Measurements from ENCODE around the gene DDX10. TPM values are rescaled to one million over a fixed set of nuclear protein-coding genes. Genes with fewer than 3 reads are reported as not detected.

DDX10 gene
- polyA plus RNA-seq, 1 donor from 2014 or later: 15.9 TPM

DNA sequence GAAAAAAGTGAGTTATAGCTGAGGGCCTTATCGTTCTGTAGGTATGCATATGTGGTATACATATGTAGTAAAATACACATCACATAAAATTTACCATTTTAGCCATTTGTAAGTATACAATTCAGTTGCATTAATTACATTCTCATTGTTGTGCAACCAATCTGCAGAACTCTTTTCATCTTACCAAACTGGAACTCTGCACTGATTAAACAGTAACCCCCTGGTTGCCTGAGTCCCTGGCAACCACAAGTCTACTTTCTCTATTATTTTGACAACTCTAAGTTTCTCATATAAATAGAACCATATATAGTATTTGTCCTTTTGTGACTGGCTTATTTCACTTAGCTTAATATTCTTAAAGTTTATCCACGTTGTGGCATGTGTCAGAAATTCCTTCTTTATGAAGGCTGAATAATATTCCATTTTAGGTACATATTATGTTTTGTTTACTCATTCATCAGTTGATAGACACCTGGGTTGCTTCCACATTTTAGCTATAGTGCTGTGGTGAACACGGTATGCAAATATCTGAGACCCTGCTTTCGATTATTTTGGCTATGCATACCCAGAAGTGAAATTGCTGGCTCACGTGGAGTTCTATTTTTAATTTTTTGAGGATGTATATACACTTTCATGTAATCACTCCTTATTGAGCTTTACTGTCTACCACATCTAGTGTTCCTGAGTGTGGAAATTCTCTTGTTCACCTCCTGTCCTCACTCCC, 1.6 kb upstream of the DDX10 start:
- H3K36me3 ChIP-seq (ENCODE audit: insufficient read depth, low read length): no peaks in the 10 kb centered on the region
- no peaks in the 10 kb centered on the region for H3F3A ChIP-seq (ENCODE audit: insufficient read depth, low read length, poor library complexity, severe bottlenecking)
- H3K27me3 ChIP-seq (ENCODE audit: insufficient read depth, low read depth, low read length): no peaks in the 10 kb centered on the region
- no peaks in the 10 kb centered on the region for H3K9me2 ChIP-seq (ENCODE audit: insufficient read depth, low read length)
- no peaks in the 10 kb centered on the region for H4K20me1 ChIP-seq (ENCODE audit: insufficient read depth)
- H3K4me3 ChIP-seq (ENCODE audit: low read length): no peak overlapping the region
- no peak overlapping the region for H2AFZ ChIP-seq (ENCODE audit: low read depth, low read length)
- no peak for TF ChIP-seq MXI1 (conservative IDR thresholded peaks at IDR 0.05; ENCODE audit: poor library complexity, severe bottlenecking)
- no peak for TF ChIP-seq RAD21 (conservative IDR thresholded peaks at IDR 0.05)
- no peak for TF ChIP-seq POLR2AphosphoS5 (IDR thresholded peaks at IDR 0.05)
- TF ChIP-seq, protein P1, sequence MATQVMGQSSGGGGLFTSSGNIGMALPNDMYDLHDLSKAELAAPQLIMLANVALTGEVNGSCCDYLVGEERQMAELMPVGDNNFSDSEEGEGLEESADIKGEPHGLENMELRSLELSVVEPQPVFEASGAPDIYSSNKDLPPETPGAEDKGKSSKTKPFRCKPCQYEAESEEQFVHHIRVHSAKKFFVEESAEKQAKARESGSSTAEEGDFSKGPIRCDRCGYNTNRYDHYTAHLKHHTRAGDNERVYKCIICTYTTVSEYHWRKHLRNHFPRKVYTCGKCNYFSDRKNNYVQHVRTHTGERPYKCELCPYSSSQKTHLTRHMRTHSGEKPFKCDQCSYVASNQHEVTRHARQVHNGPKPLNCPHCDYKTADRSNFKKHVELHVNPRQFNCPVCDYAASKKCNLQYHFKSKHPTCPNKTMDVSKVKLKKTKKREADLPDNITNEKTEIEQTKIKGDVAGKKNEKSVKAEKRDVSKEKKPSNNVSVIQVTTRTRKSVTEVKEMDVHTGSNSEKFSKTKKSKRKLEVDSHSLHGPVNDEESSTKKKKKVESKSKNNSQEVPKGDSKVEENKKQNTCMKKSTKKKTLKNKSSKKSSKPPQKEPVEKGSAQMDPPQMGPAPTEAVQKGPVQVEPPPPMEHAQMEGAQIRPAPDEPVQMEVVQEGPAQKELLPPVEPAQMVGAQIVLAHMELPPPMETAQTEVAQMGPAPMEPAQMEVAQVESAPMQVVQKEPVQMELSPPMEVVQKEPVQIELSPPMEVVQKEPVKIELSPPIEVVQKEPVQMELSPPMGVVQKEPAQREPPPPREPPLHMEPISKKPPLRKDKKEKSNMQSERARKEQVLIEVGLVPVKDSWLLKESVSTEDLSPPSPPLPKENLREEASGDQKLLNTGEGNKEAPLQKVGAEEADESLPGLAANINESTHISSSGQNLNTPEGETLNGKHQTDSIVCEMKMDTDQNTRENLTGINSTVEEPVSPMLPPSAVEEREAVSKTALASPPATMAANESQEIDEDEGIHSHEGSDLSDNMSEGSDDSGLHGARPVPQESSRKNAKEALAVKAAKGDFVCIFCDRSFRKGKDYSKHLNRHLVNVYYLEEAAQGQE (IDR thresholded peaks at IDR 0.05; ENCODE audit: borderline replicate concordance): no peak
- TF ChIP-seq, protein P2, sequence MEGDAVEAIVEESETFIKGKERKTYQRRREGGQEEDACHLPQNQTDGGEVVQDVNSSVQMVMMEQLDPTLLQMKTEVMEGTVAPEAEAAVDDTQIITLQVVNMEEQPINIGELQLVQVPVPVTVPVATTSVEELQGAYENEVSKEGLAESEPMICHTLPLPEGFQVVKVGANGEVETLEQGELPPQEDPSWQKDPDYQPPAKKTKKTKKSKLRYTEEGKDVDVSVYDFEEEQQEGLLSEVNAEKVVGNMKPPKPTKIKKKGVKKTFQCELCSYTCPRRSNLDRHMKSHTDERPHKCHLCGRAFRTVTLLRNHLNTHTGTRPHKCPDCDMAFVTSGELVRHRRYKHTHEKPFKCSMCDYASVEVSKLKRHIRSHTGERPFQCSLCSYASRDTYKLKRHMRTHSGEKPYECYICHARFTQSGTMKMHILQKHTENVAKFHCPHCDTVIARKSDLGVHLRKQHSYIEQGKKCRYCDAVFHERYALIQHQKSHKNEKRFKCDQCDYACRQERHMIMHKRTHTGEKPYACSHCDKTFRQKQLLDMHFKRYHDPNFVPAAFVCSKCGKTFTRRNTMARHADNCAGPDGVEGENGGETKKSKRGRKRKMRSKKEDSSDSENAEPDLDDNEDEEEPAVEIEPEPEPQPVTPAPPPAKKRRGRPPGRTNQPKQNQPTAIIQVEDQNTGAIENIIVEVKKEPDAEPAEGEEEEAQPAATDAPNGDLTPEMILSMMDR (IDR thresholded peaks at IDR 0.05; ENCODE audit: poor library complexity, severe bottlenecking): no peak
- no peak for TF ChIP-seq EZH2 (IDR thresholded peaks at IDR 0.05; ENCODE audit: borderline replicate concordance, insufficient read depth, low read length, poor library complexity, severe bottlenecking)
- TF ChIP-seq EP300 (conservative IDR thresholded peaks at IDR 0.05; ENCODE audit: poor library complexity, severe bottlenecking): no peak
- TF ChIP-seq SMC3 (conservative IDR thresholded peaks at IDR 0.05; ENCODE audit: poor library complexity): no peak
- TF ChIP-seq TAF1 (IDR thresholded peaks at IDR 0.05; ENCODE audit: low read depth): no peak
- no peak overlapping the region for H3K9ac ChIP-seq (ENCODE audit: low read length)
- no peaks in the 10 kb centered on the region for H3K79me2 ChIP-seq (replicated peaks; ENCODE audit: insufficient read depth, low read length)
- no peak overlapping the region for H3K27ac ChIP-seq (ENCODE audit: low read length)
- no peaks in the 10 kb centered on the region for H3K9me3 ChIP-seq (ENCODE audit: low read length)
- H3K4me2 ChIP-seq (ENCODE audit: low read length): no peak overlapping the region

DNA sequence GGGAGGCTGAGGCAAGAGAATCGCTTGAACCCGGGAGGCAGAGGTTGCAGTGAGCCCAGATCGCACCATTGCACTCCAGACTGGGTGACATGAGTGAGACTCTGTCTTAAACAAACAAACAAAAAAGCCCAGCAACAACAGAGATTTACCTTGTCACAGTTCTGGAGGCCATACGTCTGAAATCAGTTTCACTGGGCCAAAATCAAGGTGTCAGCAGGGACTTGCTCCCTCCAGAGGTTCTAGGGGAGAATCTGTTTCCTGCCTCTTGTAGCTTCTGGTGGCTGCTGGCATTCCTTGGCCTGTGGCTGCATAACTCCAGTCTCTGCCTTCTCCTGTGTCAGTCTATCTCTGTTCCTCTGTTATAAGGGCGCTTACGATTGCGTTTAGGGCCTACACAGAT, 1.5 kb downstream of the DDX10 start:
- no peak overlapping the region for H2AFZ ChIP-seq (ENCODE audit: low read depth, low read length)
- no peaks in the 10 kb centered on the region for H3K36me3 ChIP-seq (ENCODE audit: insufficient read depth, low read length)
- no peak overlapping the region for H3K9ac ChIP-seq (ENCODE audit: low read length)
- H3K9me3 ChIP-seq (ENCODE audit: low read length): no peaks in the 10 kb centered on the region
- H3K27ac ChIP-seq (ENCODE audit: low read length): no peak overlapping the region
- no peaks in the 10 kb centered on the region for H4K20me1 ChIP-seq (ENCODE audit: insufficient read depth)
- H3K4me2 ChIP-seq (ENCODE audit: low read length): no peak overlapping the region
- H3F3A ChIP-seq (ENCODE audit: insufficient read depth, low read length, poor library complexity, severe bottlenecking): no peaks in the 10 kb centered on the region
- peak overlapping the region; percentile 85 for H3K4me3 ChIP-seq (ENCODE audit: low read length)
- no peaks in the 10 kb centered on the region for H3K9me2 ChIP-seq (ENCODE audit: insufficient read depth, low read length)
- no peaks in the 10 kb centered on the region for H3K27me3 ChIP-seq (ENCODE audit: insufficient read depth, low read depth, low read length)
- TF ChIP-seq SMC3 (conservative IDR thresholded peaks at IDR 0.05; ENCODE audit: poor library complexity) (no peak), TAF1 (IDR thresholded peaks at IDR 0.05; ENCODE audit: low read depth) (no peak), RAD21 (conservative IDR thresholded peaks at IDR 0.05) (no peak), EP300 (conservative IDR thresholded peaks at IDR 0.05; ENCODE audit: poor library complexity, severe bottlenecking) (no peak), MXI1 (conservative IDR thresholded peaks at IDR 0.05; ENCODE audit: poor library complexity, severe bottlenecking) (no peak), EZH2 (IDR thresholded peaks at IDR 0.05; ENCODE audit: borderline replicate concordance, insufficient read depth, low read length, poor library complexity, severe bottlenecking) (no peak), POLR2AphosphoS5 (IDR thresholded peaks at IDR 0.05) (no peak)
- TF ChIP-seq, protein P2 (IDR thresholded peaks at IDR 0.05; ENCODE audit: poor library complexity, severe bottlenecking): no peak
- TF ChIP-seq, protein P1 (IDR thresholded peaks at IDR 0.05; ENCODE audit: borderline replicate concordance): no peak
- H3K79me2 ChIP-seq (replicated peaks; ENCODE audit: insufficient read depth, low read length): no peaks in the 10 kb centered on the region
